ENCODE results near the gene HDGFL2.

HDGFL2 gene

GRCh38 chr19:4445963-4446703, 26.0 kb upstream of the HDGFL2 start:
- DNase-seq, result peak; percentile 28

GRCh38 chr19:4446704-4447200, 25.3 kb upstream of the HDGFL2 start:
- DNase-seq, result peak; percentile 22

- DNase-seq, result no peak
Measured at GRCh38 chr19:4447327-4448146, 24.6 kb upstream of the HDGFL2 start.

- DNase-seq, result no peak
Measured at GRCh38 chr19:4448147-4448985, 23.7 kb upstream of the HDGFL2 start.

GRCh38 chr19:4449022-4449638, 23.0 kb upstream of the HDGFL2 start:
- DNase-seq, result peak; percentile 82

GRCh38 chr19:4449639-4450028, 22.5 kb upstream of the HDGFL2 start:
- no peak for DNase-seq

- no peak for DNase-seq
Measured at GRCh38 chr19:4452230-4452990, 19.7 kb upstream of the HDGFL2 start.

- no peak for DNase-seq
Measured at GRCh38 chr19:4453232-4454179, 18.6 kb upstream of the HDGFL2 start.

GRCh38 chr19:4454747-4455718, 17.1 kb upstream of the HDGFL2 start:
- DNase-seq, result peak; percentile 68

- DNase-seq, result peak; percentile 83
Measured at GRCh38 chr19:4455719-4456475, 16.2 kb upstream of the HDGFL2 start.

GRCh38 chr19:4456476-4456842, 15.6 kb upstream of the HDGFL2 start:
- DNase-seq, result peak; percentile 75

GRCh38 chr19:4456843-4457653, 15.0 kb upstream of the HDGFL2 start:
- peak; percentile 87 for DNase-seq

- peak; percentile 98 for DNase-seq
Measured at GRCh38 chr19:4457654-4458395, 14.3 kb upstream of the HDGFL2 start, which contains the start of gene UBXN6. Gene UBXN6 (minus strand): TSS chr19:4457794. CDS start chr19:4457697, 97 bp downstream.

- no peak for DNase-seq
Measured at GRCh38 chr19:4464815-4465581, 7.1 kb upstream of the HDGFL2 start.

GRCh38 chr19:4467835-4468234, 4.3 kb upstream of the HDGFL2 start:
- no peak for DNase-seq
